ENCODE measurements around the gene IMPDH1. TPM values are rescaled to one million over a fixed set of nuclear protein-coding genes. Genes with fewer than 3 reads are reported as not detected.

Gene IMPDH1
- total and polyA plus RNA-seq, 10 of the 15 experiments (the other 5 are each of a cell fraction or from before 2014, with no cell fraction given): 0.50 to 61.3 (median 41.8) TPM

DNA sequence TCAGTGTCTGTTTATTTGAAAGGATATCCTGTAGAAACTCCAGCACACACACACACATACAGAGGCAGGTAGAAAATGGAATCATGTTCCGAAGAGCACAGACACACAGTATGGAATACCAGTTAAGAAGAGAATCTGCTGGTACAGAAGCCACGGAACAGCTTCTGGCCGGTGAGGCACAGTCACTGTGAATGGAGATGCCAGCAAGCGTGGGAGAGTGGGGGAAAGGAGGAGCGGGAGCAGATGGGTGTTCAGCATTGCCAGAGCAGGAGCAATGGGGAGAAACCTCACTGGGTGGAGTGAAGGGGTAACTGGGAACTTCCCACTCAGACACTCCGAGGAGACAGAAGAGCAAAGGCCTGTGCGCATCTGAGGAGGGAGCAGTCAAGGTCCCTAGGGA is 9.5 kb upstream of the IMPDH1 start:
- in situ Hi-C loops (cut with MboI) (no loop called here), intact Hi-C loops (cut with micrococcal nuclease; ENCODE audit: unreplicated experiment) (no loop called here)
- TF ChIP-seq RAD21 (IDR thresholded peaks at IDR 0.05; ENCODE audit: insufficient read depth, low read depth, low read length): no peak
- TF ChIP-seq ETV6 (conservative IDR thresholded peaks at IDR 0.05 in 1 of 2, IDR thresholded peaks at IDR 0.05 in 1 of 2; ENCODE audit: borderline replicate concordance in 1 of 2, low read depth in 1 of 2): no peak
- TF ChIP-seq MEF2B (IDR thresholded peaks at IDR 0.05; ENCODE audit: partially characterized antibody, poor library complexity, severe bottlenecking): no peak
- no peak for TF ChIP-seq ZNF384 (IDR thresholded peaks at IDR 0.05; ENCODE audit: borderline replicate concordance, low read depth, low read length)
- TF ChIP-seq, protein P1, sequence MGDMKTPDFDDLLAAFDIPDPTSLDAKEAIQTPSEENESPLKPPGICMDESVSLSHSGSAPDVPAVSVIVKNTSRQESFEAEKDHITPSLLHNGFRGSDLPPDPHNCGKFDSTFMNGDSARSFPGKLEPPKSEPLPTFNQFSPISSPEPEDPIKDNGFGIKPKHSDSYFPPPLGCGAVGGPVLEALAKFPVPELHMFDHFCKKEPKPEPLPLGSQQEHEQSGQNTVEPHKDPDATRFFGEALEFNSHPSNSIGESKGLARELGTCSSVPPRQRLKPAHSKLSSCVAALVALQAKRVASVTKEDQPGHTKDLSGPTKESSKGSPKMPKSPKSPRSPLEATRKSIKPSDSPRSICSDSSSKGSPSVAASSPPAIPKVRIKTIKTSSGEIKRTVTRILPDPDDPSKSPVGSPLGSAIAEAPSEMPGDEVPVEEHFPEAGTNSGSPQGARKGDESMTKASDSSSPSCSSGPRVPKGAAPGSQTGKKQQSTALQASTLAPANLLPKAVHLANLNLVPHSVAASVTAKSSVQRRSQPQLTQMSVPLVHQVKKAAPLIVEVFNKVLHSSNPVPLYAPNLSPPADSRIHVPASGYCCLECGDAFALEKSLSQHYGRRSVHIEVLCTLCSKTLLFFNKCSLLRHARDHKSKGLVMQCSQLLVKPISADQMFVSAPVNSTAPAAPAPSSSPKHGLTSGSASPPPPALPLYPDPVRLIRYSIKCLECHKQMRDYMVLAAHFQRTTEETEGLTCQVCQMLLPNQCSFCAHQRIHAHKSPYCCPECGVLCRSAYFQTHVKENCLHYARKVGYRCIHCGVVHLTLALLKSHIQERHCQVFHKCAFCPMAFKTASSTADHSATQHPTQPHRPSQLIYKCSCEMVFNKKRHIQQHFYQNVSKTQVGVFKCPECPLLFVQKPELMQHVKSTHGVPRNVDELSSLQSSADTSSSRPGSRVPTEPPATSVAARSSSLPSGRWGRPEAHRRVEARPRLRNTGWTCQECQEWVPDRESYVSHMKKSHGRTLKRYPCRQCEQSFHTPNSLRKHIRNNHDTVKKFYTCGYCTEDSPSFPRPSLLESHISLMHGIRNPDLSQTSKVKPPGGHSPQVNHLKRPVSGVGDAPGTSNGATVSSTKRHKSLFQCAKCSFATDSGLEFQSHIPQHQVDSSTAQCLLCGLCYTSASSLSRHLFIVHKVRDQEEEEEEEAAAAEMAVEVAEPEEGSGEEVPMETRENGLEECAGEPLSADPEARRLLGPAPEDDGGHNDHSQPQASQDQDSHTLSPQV (IDR thresholded peaks at IDR 0.05): no peak
- TF ChIP-seq, protein P2, sequence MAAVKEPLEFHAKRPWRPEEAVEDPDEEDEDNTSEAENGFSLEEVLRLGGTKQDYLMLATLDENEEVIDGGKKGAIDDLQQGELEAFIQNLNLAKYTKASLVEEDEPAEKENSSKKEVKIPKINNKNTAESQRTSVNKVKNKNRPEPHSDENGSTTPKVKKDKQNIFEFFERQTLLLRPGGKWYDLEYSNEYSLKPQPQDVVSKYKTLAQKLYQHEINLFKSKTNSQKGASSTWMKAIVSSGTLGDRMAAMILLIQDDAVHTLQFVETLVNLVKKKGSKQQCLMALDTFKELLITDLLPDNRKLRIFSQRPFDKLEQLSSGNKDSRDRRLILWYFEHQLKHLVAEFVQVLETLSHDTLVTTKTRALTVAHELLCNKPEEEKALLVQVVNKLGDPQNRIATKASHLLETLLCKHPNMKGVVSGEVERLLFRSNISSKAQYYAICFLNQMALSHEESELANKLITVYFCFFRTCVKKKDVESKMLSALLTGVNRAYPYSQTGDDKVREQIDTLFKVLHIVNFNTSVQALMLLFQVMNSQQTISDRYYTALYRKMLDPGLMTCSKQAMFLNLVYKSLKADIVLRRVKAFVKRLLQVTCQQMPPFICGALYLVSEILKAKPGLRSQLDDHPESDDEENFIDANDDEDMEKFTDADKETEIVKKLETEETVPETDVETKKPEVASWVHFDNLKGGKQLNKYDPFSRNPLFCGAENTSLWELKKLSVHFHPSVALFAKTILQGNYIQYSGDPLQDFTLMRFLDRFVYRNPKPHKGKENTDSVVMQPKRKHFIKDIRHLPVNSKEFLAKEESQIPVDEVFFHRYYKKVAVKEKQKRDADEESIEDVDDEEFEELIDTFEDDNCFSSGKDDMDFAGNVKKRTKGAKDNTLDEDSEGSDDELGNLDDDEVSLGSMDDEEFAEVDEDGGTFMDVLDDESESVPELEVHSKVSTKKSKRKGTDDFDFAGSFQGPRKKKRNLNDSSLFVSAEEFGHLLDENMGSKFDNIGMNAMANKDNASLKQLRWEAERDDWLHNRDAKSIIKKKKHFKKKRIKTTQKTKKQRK (IDR thresholded peaks at IDR 0.05; ENCODE audit: low read depth, low read length): no peak
- no peak for TF ChIP-seq NR2F1 (conservative IDR thresholded peaks at IDR 0.05)
- no peak for TF ChIP-seq SMC3 (IDR thresholded peaks at IDR 0.05; ENCODE audit: borderline replicate concordance, low read length)
- no peak for TF ChIP-seq NRF1 (conservative IDR thresholded peaks at IDR 0.05; ENCODE audit: low read depth, low read length)
- no peak for TF ChIP-seq RCOR1 (conservative IDR thresholded peaks at IDR 0.05; ENCODE audit: low read depth, low read length)
- no peak for TF ChIP-seq BRCA1 (IDR thresholded peaks at IDR 0.05; ENCODE audit: low read depth, low read length)
- RAD21 ChIA-PET (ENCODE audit: unreplicated experiment): interaction anchor here (1.4 to 3.7 kb wide), 2 partner anchors 8 to 42 kb away, joined by 7 to 10 read pairs; no protein-coding TSS in a partner anchor
- H3K4me1 ChIP-seq (ENCODE audit: control insufficient read depth, insufficient read depth, low read length): peaks cover 7% of the 10 kb centered on the region
- no peaks in the 10 kb centered on the region for H3K79me2 ChIP-seq (ENCODE audit: control insufficient read depth, insufficient read depth, low read length)
- ATAC-seq (no peak), DNase-seq (ENCODE audit: low read depth, low spot score) (no peak), FAIRE-seq (no peak)
- 73% methylated on average over 7 of the region's 7 CpGs for WGBS (ENCODE audit: insufficient coverage, insufficient replicate concordance, low lambda C conversion rate, missing lambda C conversion rate)
- H3K27me3 ChIP-seq (replicated peaks in 1 of 2; ENCODE audit: control insufficient read depth in 2 of 2, insufficient read depth in 2 of 2, low read length in 1 of 2): no peaks in the 10 kb centered on the region; a peak in 1 of 4 replicates
- no peaks in the 10 kb centered on the region for H3K36me3 ChIP-seq (ENCODE audit: control insufficient read depth in 2 of 2, insufficient read depth in 2 of 2, low read length in 1 of 2)
- H4K20me1 ChIP-seq (ENCODE audit: control insufficient read depth, insufficient read depth): no peaks in the 10 kb centered on the region
- POLR2A ChIA-PET: interaction anchor here (1.1 kb wide), 1 partner anchor 352 kb away, joined by 3 read pairs; no protein-coding TSS in a partner anchor
- no peaks in the 10 kb centered on the region for H3K9me3 ChIP-seq (replicated peaks; ENCODE audit: control insufficient read depth, insufficient read depth, low read length)
- H2AFZ ChIP-seq (ENCODE audit: control insufficient read depth, low read depth, low read length): no peak overlapping the region
- no peak overlapping the region for H3K4me2 ChIP-seq (ENCODE audit: control insufficient read depth, insufficient read depth)
- H3K4me3 ChIP-seq: no peak overlapping the region
- H3K9ac ChIP-seq (ENCODE audit: control insufficient read depth, insufficient read depth, low read length): no peak overlapping the region
- CTCF ChIA-PET: interaction anchor here (1.0 to 23.9 kb wide), 7 partner anchors 9 to 42 kb away, joined by 3 to 458 read pairs (median 7); no protein-coding TSS in a partner anchor
- H3K27ac ChIP-seq (ENCODE audit: control insufficient read depth, insufficient read depth): no peak overlapping the region
- no TSS peak for BruUV-seq (replicated peaks)
- SMC1A ChIA-PET (ENCODE audit: uncharacterized antibody, unreplicated experiment): interaction anchor here (1.0 to 1.5 kb wide), 2 partner anchors 8 to 17 kb away, joined by 3 to 13 read pairs; no protein-coding TSS in a partner anchor

Measured in GM12878 (cell line).